GM23338 (cell line): ENCODE measurements around the gene ACOT13. TPM values are rescaled to one million over a fixed set of nuclear protein-coding genes. Genes with fewer than 3 reads are reported as not detected.

ENCODE experiments used
- ATAC-seq: fragments of 200-7000 bp; cut with Tn5 transposase; 3 replicates; pipeline ENCODE4 v1.9.1; 2020
- DNase-seq: peaks from one replicate; pipeline ENCODE4 v3.0.0-alpha.2; 2015; ENCODE audit warnings: low spot score
- H2AFZ ChIP-seq: fragments of 200-600 bp; sonication (generic); 2 replicates; pipeline ENCODE4 v1.8.0; 2016; ENCODE audit warnings: antibody characterized with exemption, mild to moderate bottlenecking, moderate library complexity
- H3F3A ChIP-seq: fragments of 200-600 bp; sonication (generic); replicated peaks from 2 replicates; pipeline ENCODE4 v1.8.0; 2017; ENCODE audit warnings: antibody characterized with exemption, mixed run types, low read depth
- H3K27ac ChIP-seq: fragments of 200-600 bp; sonication (generic); 2 replicates; pipeline ENCODE4 v1.6.1; 2016; ENCODE audit warnings: low read depth
- H3K27me3 ChIP-seq: fragments of 200-600 bp; sonication (generic); 2 replicates; pipeline ENCODE4 v1.8.0; 2016; ENCODE audit warnings: mild to moderate bottlenecking, mixed run types, moderate library complexity; ENCODE audit not compliant: insufficient read depth
- H3K36me3 ChIP-seq: fragments of 200-600 bp; sonication (generic); 2 replicates; pipeline ENCODE4 v1.8.0; 2016; ENCODE audit warnings: mild to moderate bottlenecking; ENCODE audit not compliant: insufficient read depth
- H3K4me1 ChIP-seq: fragments of 200-600 bp; sonication (generic); 2 replicates; pipeline ENCODE4 v1.8.0; 2016; ENCODE audit warnings: mild to moderate bottlenecking, moderate library complexity; ENCODE audit not compliant: insufficient read depth
- H3K4me2 ChIP-seq: fragments of 200-600 bp; sonication (generic); 2 replicates; pipeline ENCODE4 v1.7.1; 2017; ENCODE audit warnings: mixed run types
- H3K4me3 ChIP-seq: fragments of 200-600 bp; sonication (generic); 2 replicates; pipeline ENCODE4 v1.6.1; 2016; ENCODE audit warnings: mixed run types
- H3K79me2 ChIP-seq: fragments of 200-600 bp; sonication (generic); replicated peaks from 2 replicates; pipeline ENCODE4 v1.8.0; 2017; ENCODE audit warnings: mild to moderate bottlenecking; ENCODE audit not compliant: insufficient read depth
- H3K9me2 ChIP-seq: fragments of 200-600 bp; sonication (generic); 2 replicates; pipeline ENCODE4 v1.8.0; 2017; ENCODE audit not compliant: insufficient read depth
- H4K20me1 ChIP-seq: fragments of 200-600 bp; sonication (generic); replicated peaks from 2 replicates; pipeline ENCODE4 v1.8.0; 2017; ENCODE audit warnings: mild to moderate bottlenecking; ENCODE audit not compliant: insufficient read depth
- H3K27ac Mint-ChIP-seq: 2 replicates; pipeline ENCODE4 v1.8.0; 2020; ENCODE audit warnings: inconsistent platforms, mild to moderate bottlenecking, moderate library complexity, mixed read lengths
- H3K27me3 Mint-ChIP-seq: 3 replicates; pipeline ENCODE4 v1.8.0; 2022; ENCODE audit warnings: low read depth, mild to moderate bottlenecking, moderate library complexity, mixed read lengths, inconsistent platforms; ENCODE audit not compliant: insufficient read depth, poor library complexity
- H3K36me3 Mint-ChIP-seq: 3 replicates; pipeline ENCODE4 v1.8.0; 2021; ENCODE audit warnings: low read depth, mild to moderate bottlenecking, inconsistent platforms, moderate library complexity, mixed read lengths
- H3K4me1 Mint-ChIP-seq: 3 replicates; pipeline ENCODE4 v1.8.0; 2020; ENCODE audit warnings: mild to moderate bottlenecking, inconsistent platforms, mixed read lengths
- H3K4me3 Mint-ChIP-seq: 3 replicates; pipeline ENCODE4 v1.8.0; 2021; ENCODE audit warnings: moderate library complexity, mild to moderate bottlenecking, inconsistent platforms, mixed read lengths
- H3K9me3 Mint-ChIP-seq: 3 replicates; pipeline ENCODE4 v1.8.0; 2020; ENCODE audit warnings: moderate library complexity, mild to moderate bottlenecking, inconsistent platforms, mixed read lengths
- CREB1 ChIP-seq: fragments of 250-450 bp; sonication (Bioruptor Pico); IDR thresholded peaks from 2 replicates; pipeline ENCODE4 v1.5.0; 2020; ENCODE audit warnings: low read depth, mild to moderate bottlenecking, moderate library complexity
- EZH2 ChIP-seq: fragments of 200-600 bp; sonication (generic); IDR thresholded peaks from one replicate; pipeline ENCODE4 v1.8.0; 2017; ENCODE audit warnings: antibody characterized with exemption, mild to moderate bottlenecking, low read depth; ENCODE audit not compliant: unreplicated experiment
- EZH2phosphoT487 ChIP-seq: fragments of 200-600 bp; sonication (generic); IDR thresholded peaks from one replicate; pipeline ENCODE4 v1.8.1; 2018; ENCODE audit warnings: antibody characterized with exemption; ENCODE audit not compliant: unreplicated experiment
- NANOG ChIP-seq: IDR thresholded peaks from 2 replicates; pipeline ENCODE4 v1.6.1; 2016; ENCODE audit warnings: antibody characterized with exemption, borderline replicate concordance
- POLR2AphosphoS5 ChIP-seq: IDR thresholded peaks from 2 replicates; pipeline ENCODE4 v1.6.1; 2016; ENCODE audit warnings: antibody characterized with exemption, low read depth
- ZNF114 ChIP-seq: fragments of 250-450 bp; sonication (Bioruptor Pico); IDR thresholded peaks from 2 replicates; pipeline ENCODE4 v1.5.0; 2020; ENCODE audit warnings: mild to moderate bottlenecking, moderate library complexity
- ZNF331 ChIP-seq: fragments of 250-450 bp; sonication (Bioruptor Pico); IDR thresholded peaks from 2 replicates; pipeline ENCODE4 v1.5.0; 2020; ENCODE audit warnings: low read depth, mild to moderate bottlenecking, moderate library complexity
- polyA plus RNA-seq: library from polyadenylated mRNA; unstranded; fragments of >200 nt; fragmentation: Nextera tagmentation; extraction: Ambion mirVana; gene quantifications from 2 replicates; pipeline ENCODE4 v1.2.1, GENCODE V29; 2016
- total RNA-seq: library from RNA; depleted of rRNA; stranded (reverse); fragments of >200 nt; shearing (Covaris generic); gene quantifications from 2 replicates; pipeline ENCODE4 v1.2.3, GENCODE V29; 2014
- TF ChIP-seq, protein P1 (sequence below): IDR thresholded peaks from one replicate; pipeline ENCODE4 v1.6.1; 2018; ENCODE audit warnings: antibody characterized with exemption; ENCODE audit not compliant: unreplicated experiment
- TF ChIP-seq, protein P2 (sequence below): IDR thresholded peaks from 2 replicates; pipeline ENCODE4 v1.6.1; 2016; ENCODE audit warnings: antibody characterized with exemption
- TF ChIP-seq, protein P3 (sequence below), 2 experiments: fragments of 200-600 bp in 1 of 2; sonication (generic) in 1 of 2; conservative IDR thresholded peaks; 2 replicates each; pipeline versions ENCODE4 v1.5.1 to v1.6.1; 2016 to 2017; ENCODE audit warnings: antibody characterized with exemption in 2 of 2, low read depth in 2 of 2, mild to moderate bottlenecking in 2 of 2, moderate library complexity in 1 of 2

ACOT13 gene
- total and polyA plus RNA-seq, 2 experiments from 2014 or later, result 17.8 to 175 TPM

DNA sequence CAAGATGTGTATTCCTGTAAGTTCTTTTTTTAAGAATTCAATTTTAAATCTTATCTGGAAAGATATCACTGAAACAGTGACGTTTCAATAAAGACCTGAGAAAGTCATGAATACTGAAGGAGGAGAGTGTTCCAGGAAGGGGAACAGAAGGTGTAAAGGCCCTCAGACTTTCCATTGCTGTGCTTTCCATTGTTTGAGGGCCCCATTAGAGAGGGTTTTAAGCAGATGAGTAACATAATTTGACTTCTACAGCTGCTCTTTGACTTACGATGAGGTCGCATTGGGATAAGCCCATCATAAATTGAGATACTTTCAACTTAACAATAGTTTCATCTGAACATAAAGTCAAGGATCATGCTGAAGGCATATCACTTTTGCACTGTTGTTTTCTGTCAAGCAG is 24.7 kb downstream of the ACOT13 start:
- Histone ChIP-seq H3K27ac (no peak overlapping the region), H3K4me1 (no peaks in the 10 kb centered on the region), H3F3A (no peaks in the 10 kb centered on the region), H3K4me2 (no peak overlapping the region), H3K27me3 (no peaks in the 10 kb centered on the region), H3K79me2 (no peaks in the 10 kb centered on the region; the same call in 1 of the 2 replicates), H3K36me3 (no peaks in the 10 kb centered on the region; the same call in 1 of the 2 replicates), H2AFZ (no peak overlapping the region), H3K9me2 (no peaks in the 10 kb centered on the region), H3K4me3 (no peak overlapping the region), H4K20me1 (no peaks in the 10 kb centered on the region; the same call in 1 of the 2 replicates)
- TF ChIP-seq, protein P1, sequence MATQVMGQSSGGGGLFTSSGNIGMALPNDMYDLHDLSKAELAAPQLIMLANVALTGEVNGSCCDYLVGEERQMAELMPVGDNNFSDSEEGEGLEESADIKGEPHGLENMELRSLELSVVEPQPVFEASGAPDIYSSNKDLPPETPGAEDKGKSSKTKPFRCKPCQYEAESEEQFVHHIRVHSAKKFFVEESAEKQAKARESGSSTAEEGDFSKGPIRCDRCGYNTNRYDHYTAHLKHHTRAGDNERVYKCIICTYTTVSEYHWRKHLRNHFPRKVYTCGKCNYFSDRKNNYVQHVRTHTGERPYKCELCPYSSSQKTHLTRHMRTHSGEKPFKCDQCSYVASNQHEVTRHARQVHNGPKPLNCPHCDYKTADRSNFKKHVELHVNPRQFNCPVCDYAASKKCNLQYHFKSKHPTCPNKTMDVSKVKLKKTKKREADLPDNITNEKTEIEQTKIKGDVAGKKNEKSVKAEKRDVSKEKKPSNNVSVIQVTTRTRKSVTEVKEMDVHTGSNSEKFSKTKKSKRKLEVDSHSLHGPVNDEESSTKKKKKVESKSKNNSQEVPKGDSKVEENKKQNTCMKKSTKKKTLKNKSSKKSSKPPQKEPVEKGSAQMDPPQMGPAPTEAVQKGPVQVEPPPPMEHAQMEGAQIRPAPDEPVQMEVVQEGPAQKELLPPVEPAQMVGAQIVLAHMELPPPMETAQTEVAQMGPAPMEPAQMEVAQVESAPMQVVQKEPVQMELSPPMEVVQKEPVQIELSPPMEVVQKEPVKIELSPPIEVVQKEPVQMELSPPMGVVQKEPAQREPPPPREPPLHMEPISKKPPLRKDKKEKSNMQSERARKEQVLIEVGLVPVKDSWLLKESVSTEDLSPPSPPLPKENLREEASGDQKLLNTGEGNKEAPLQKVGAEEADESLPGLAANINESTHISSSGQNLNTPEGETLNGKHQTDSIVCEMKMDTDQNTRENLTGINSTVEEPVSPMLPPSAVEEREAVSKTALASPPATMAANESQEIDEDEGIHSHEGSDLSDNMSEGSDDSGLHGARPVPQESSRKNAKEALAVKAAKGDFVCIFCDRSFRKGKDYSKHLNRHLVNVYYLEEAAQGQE, result no peak
- TF ChIP-seq NANOG (no peak), POLR2AphosphoS5 (no peak), EZH2phosphoT487 (no peak)
- TF ChIP-seq, protein P2, sequence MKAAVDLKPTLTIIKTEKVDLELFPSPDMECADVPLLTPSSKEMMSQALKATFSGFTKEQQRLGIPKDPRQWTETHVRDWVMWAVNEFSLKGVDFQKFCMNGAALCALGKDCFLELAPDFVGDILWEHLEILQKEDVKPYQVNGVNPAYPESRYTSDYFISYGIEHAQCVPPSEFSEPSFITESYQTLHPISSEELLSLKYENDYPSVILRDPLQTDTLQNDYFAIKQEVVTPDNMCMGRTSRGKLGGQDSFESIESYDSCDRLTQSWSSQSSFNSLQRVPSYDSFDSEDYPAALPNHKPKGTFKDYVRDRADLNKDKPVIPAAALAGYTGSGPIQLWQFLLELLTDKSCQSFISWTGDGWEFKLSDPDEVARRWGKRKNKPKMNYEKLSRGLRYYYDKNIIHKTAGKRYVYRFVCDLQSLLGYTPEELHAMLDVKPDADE, result no peak
- peaks cover 14% of the 10 kb centered on the region for H3K4me1 Mint-ChIP-seq
- ATAC-seq, result no peak
- H3K9me3 Mint-ChIP-seq, result no peaks in the 10 kb centered on the region
- peaks cover 12% of the 10 kb centered on the region for H3K36me3 Mint-ChIP-seq
- H3K27ac Mint-ChIP-seq, result no peak overlapping the region
- no peak overlapping the region for H3K4me3 Mint-ChIP-seq
- H3K27me3 Mint-ChIP-seq, result no peaks in the 10 kb centered on the region
- DNase-seq, result no peak

DNA sequence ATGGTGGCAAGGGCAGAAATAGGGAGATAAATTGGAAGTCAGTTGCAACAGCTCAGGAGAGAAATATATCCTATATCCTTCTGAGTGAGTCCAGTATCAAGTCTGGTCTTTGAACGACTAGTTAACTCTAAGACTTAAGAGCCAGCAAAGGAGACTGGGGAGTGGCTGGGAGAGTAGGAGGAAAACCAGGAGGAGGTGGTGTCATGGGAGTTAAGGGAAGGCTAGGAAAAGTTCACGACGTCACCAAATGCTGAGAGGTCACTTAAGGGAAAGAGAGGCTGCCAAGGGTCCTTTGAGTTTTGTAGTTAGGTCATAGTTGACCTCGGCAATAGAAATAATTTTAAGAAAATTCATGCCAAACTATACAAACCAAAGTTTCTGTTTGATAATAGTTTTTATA is 25.1 kb downstream of the ACOT13 start:
- no peak overlapping the region for H3K4me3 ChIP-seq
- Mint-ChIP-seq H3K36me3 (peaks cover 8% of the 10 kb centered on the region), H3K4me3 (no peak overlapping the region), H3K27me3 (no peaks in the 10 kb centered on the region), H3K4me1 (peaks cover 9% of the 10 kb centered on the region), H3K9me3 (no peaks in the 10 kb centered on the region), H3K27ac (no peak overlapping the region)
- no peaks in the 10 kb centered on the region for H3F3A ChIP-seq
- no peak overlapping the region for H3K27ac ChIP-seq
- no peaks in the 10 kb centered on the region for H3K9me2 ChIP-seq
- H3K36me3 ChIP-seq, result no peaks in the 10 kb centered on the region; the same call in 1 of the 2 replicates
- H3K79me2 ChIP-seq, result no peaks in the 10 kb centered on the region; the same call in 1 of the 2 replicates
- H3K4me2 ChIP-seq, result no peak overlapping the region
- H2AFZ ChIP-seq, result no peak overlapping the region
- DNase-seq (no peak), ATAC-seq (no peak)
- H3K4me1 ChIP-seq, result no peaks in the 10 kb centered on the region
- no peaks in the 10 kb centered on the region; the same call in 1 of the 2 replicates for H4K20me1 ChIP-seq
- no peaks in the 10 kb centered on the region for H3K27me3 ChIP-seq
- TF ChIP-seq ZNF114 (CRISPR knock-in tag) (no peak), EZH2 (no peak), EZH2phosphoT487 (no peak), POLR2AphosphoS5 (no peak), ZNF331 (CRISPR knock-in tag) (no peak), CREB1 (no peak), NANOG (no peak)
- TF ChIP-seq, protein P2, result no peak
- TF ChIP-seq, protein P1, result no peak
- TF ChIP-seq, protein P3, sequence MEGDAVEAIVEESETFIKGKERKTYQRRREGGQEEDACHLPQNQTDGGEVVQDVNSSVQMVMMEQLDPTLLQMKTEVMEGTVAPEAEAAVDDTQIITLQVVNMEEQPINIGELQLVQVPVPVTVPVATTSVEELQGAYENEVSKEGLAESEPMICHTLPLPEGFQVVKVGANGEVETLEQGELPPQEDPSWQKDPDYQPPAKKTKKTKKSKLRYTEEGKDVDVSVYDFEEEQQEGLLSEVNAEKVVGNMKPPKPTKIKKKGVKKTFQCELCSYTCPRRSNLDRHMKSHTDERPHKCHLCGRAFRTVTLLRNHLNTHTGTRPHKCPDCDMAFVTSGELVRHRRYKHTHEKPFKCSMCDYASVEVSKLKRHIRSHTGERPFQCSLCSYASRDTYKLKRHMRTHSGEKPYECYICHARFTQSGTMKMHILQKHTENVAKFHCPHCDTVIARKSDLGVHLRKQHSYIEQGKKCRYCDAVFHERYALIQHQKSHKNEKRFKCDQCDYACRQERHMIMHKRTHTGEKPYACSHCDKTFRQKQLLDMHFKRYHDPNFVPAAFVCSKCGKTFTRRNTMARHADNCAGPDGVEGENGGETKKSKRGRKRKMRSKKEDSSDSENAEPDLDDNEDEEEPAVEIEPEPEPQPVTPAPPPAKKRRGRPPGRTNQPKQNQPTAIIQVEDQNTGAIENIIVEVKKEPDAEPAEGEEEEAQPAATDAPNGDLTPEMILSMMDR (conservative IDR thresholded peaks at IDR 0.05; ENCODE audit: low read depth in 2 of 2), result no peak
